DND-41 (cell line): Measurements from ENCODE around the gene TMEM175.

Source experiments
- ATAC-seq: fragments of 200-7000 bp; cut with Tn5 transposase; 3 replicates; pipeline ENCODE4 v1.9.1; 2021; ENCODE audit warnings: low read depth; ENCODE audit not compliant: insufficient read depth
- DNase-seq: peaks from one replicate; pipeline ENCODE4 v3.0.0-alpha.2; 2020
- H2AFZ ChIP-seq: 2 replicates; pipeline ENCODE4 v1.6.0; 2012; ENCODE audit warnings: low read depth, low read length
- H3K27ac ChIP-seq: 2 replicates; pipeline ENCODE4 v1.5.1; 2012; ENCODE audit warnings: low read length, inconsistent platforms
- H3K27me3 ChIP-seq: fragments of 200-600 bp; sonication (generic); 2 replicates; pipeline ENCODE4 v1.6.0; 2012; ENCODE audit warnings: low read length, mild to moderate bottlenecking, inconsistent platforms; ENCODE audit not compliant: insufficient read depth, poor library complexity
- H3K36me3 ChIP-seq: 2 replicates; pipeline ENCODE4 v1.5.1; 2012; ENCODE audit warnings: low read length, inconsistent platforms; ENCODE audit not compliant: insufficient read depth
- H3K4me1 ChIP-seq: 2 replicates; pipeline ENCODE4 v1.5.1; 2012; ENCODE audit warnings: mild to moderate bottlenecking, low read length; ENCODE audit not compliant: insufficient read depth
- H3K4me2 ChIP-seq: 2 replicates; pipeline ENCODE4 v1.6.0; 2012; ENCODE audit warnings: mild to moderate bottlenecking, moderate library complexity, low read length, inconsistent platforms; ENCODE audit not compliant: insufficient read depth
- H3K4me3 ChIP-seq, 2 experiments: fragments of 200-600 bp in 1 of 2; shearing (Covaris generic) in 1 of 2; 2 replicates each; pipeline ENCODE4 v1.5.1; 2012 to 2016; ENCODE audit warnings: inconsistent platforms in 2 of 2, low read length in 2 of 2, mild to moderate bottlenecking in 2 of 2, low read depth in 1 of 2, moderate library complexity in 1 of 2
- H3K79me2 ChIP-seq: 2 replicates; pipeline ENCODE4 v1.6.0; 2012; ENCODE audit warnings: low read length, inconsistent platforms; ENCODE audit not compliant: insufficient read depth
- H3K9ac ChIP-seq: 2 replicates; pipeline ENCODE4 v1.6.0; 2012; ENCODE audit warnings: low read depth, mild to moderate bottlenecking, inconsistent platforms, low read length, moderate library complexity
- H3K9me3 ChIP-seq: 2 replicates; pipeline ENCODE4 v1.5.1; 2012; ENCODE audit warnings: low read length, moderate library complexity, mild to moderate bottlenecking, inconsistent platforms; ENCODE audit not compliant: insufficient read depth, severe bottlenecking
- H4K20me1 ChIP-seq: 2 replicates; pipeline ENCODE4 v1.6.0; 2012; ENCODE audit warnings: low read length; ENCODE audit not compliant: insufficient read depth
- CTCF ChIP-seq: IDR thresholded peaks from 2 replicates; pipeline ENCODE4 v1.5.1; 2012; ENCODE audit warnings: borderline replicate concordance, low read length, moderate library complexity, mild to moderate bottlenecking; ENCODE audit not compliant: poor library complexity, severe bottlenecking; ENCODE audit errors: extremely low read depth
- EZH2 ChIP-seq: IDR thresholded peaks from 3 replicates; pipeline ENCODE4 v1.6.1; 2012; ENCODE audit warnings: borderline replicate concordance, low read depth, mild to moderate bottlenecking, moderate library complexity, low read length, inconsistent platforms; ENCODE audit not compliant: severe bottlenecking

Gene TMEM175

GRCh38 chr4:945274-946102, 13.2 kb downstream of the TMEM175 start:
- H3K9me3 ChIP-seq: no peaks in the 10 kb centered on the region
- no peaks in the 10 kb centered on the region for H3K36me3 ChIP-seq
- no peak overlapping the region for H3K9ac ChIP-seq
- H3K4me3 ChIP-seq: no peak overlapping the region
- H3K79me2 ChIP-seq: peaks cover 3% of the 10 kb centered on the region; the same call in 1 of the 2 replicates
- TF ChIP-seq EZH2: no peak
- no peak for TF ChIP-seq CTCF
- DNase-seq: no peak
- H3K27me3 ChIP-seq: no peaks in the 10 kb centered on the region
- peaks cover 9% of the 10 kb centered on the region for H4K20me1 ChIP-seq
- no peaks in the 10 kb centered on the region for H3K4me1 ChIP-seq
- H3K27ac ChIP-seq: no peak overlapping the region
- ATAC-seq: no peak
- no peak overlapping the region for H3K4me2 ChIP-seq
- no peak overlapping the region for H2AFZ ChIP-seq

- Histone ChIP-seq H2AFZ (no peak overlapping the region), H3K9me3 (no peaks in the 10 kb centered on the region), H3K4me3 (no peak overlapping the region), H3K79me2 (peaks cover 3% of the 10 kb centered on the region; the same call in 1 of the 2 replicates), H3K27me3 (no peaks in the 10 kb centered on the region), H3K27ac (no peak overlapping the region), H3K9ac (no peak overlapping the region), H3K4me1 (no peaks in the 10 kb centered on the region), H4K20me1 (peaks cover 9% of the 10 kb centered on the region), H3K4me2 (no peak overlapping the region), H3K36me3 (no peaks in the 10 kb centered on the region)
- DNase-seq (no peak), ATAC-seq (no peak)
- TF ChIP-seq CTCF: no peak
- no peak for TF ChIP-seq EZH2
These were observed 13.8 kb downstream of the TMEM175 start for GRCh38 chr4:946103-946450.

DNA sequence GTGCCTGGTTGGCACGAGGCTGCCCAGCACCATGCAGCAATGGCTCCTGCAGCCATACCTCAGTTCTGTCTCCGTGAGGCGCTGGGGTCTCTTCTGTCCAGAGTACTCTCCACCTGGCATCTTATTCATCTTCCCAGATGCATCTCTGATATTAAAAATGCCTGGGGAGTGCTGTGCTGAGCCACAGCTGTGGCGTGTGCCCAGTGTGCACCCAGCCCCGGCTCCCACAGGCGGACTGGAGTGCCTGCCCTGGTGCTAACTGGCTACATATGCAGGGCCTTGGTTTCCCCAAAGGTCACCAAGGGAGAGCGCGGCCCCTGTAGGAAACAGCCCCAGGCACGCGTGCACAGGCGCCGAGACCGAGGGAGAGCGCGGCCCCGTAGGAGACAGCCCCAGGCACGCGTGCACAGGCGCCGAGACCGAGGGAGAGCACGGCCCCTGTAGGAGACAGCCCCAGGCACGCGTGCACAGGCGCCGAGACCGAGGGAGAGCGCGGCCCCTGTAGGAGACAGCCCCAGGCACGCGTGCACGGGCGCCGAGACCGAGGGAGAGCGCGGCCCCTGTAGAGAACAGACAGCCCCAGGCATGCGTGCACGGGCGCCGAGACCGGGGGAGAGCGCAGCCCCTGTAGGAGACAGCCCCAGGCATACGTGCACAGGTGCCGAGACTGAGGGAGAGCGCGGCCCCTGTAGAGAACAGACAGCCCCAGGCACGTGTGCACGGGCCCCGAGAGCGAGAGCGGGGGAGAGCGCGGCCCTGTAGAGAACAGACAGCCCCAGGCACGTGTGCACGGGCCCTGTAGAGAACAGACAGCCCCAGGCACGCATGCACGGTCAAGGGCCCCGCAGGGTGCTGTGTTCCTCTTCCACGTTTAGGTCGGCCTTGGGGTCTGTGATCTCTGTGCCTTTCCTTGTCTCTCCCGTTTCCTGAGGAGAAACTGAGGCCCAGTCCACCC, 14.5 kb downstream of the TMEM175 start:
- TF ChIP-seq EZH2 (no peak), CTCF (no peak)
- DNase-seq (no peak), ATAC-seq (no peak)
- Histone ChIP-seq H3K27me3 (no peaks in the 10 kb centered on the region), H3K4me1 (no peaks in the 10 kb centered on the region), H3K36me3 (peaks cover 5% of the 10 kb centered on the region; the same call in 1 of the 2 replicates), H3K9ac (no peak overlapping the region), H4K20me1 (peaks cover 9% of the 10 kb centered on the region), H3K4me2 (no peak overlapping the region), H3K27ac (no peak overlapping the region), H3K4me3 (no peak overlapping the region), H2AFZ (no peak overlapping the region), H3K79me2 (peaks cover 3% of the 10 kb centered on the region; the same call in 1 of the 2 replicates), H3K9me3 (no peaks in the 10 kb centered on the region)
